Thyroid gland (tissue), 4 donors: Measurements from ENCODE around the gene NAALADL2.

Experiments
- POLR2A ChIP-seq, 2 donors: fragments of 450-650 bp; IDR thresholded peaks; one replicate each; pipeline ENCODE4 v1.6.1; 2017; ENCODE audit warnings: antibody characterized with exemption in 2 of 2, mild to moderate bottlenecking in 2 of 2, moderate library complexity in 1 of 2
- TF ChIP-seq, protein P1 (sequence below), 6 experiments: fragments of 200-600 bp in 3 of 6; fragments of 450-650 bp in 3 of 6; sonication (generic) in 3 of 6; IDR thresholded peaks; one replicate each; pipeline ENCODE4 v1.5.1; 2016 to 2019; ENCODE audit warnings: antibody characterized with exemption in 6 of 6, mild to moderate bottlenecking in 2 of 6, inconsistent platforms in 1 of 6, moderate library complexity in 1 of 6

DNA sequence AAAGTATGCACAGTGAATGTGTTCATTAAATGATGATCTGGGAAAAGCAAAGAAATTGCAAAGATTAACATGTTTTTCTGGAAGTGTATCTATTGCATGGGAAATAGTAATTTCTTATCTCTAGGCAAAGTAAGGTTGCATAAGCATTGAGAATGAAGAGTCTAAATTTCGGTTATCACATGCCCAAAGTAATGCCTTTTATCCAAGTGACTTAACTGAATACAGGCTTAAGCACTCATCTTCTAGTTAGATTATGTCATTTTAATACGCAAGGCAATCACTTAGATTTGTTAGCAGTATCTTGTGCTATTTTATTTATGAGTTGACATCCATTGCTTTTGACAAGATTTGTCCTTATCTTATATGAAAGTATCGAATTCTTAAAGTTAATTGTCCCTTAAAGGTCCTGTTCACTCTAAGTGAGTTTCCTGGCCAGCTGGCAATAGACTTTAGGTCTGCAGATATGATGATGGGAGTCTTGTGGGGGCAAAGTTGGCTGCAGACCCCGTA, 100.5 kb downstream of the NAALADL2 start:
- TF ChIP-seq, protein P1, sequence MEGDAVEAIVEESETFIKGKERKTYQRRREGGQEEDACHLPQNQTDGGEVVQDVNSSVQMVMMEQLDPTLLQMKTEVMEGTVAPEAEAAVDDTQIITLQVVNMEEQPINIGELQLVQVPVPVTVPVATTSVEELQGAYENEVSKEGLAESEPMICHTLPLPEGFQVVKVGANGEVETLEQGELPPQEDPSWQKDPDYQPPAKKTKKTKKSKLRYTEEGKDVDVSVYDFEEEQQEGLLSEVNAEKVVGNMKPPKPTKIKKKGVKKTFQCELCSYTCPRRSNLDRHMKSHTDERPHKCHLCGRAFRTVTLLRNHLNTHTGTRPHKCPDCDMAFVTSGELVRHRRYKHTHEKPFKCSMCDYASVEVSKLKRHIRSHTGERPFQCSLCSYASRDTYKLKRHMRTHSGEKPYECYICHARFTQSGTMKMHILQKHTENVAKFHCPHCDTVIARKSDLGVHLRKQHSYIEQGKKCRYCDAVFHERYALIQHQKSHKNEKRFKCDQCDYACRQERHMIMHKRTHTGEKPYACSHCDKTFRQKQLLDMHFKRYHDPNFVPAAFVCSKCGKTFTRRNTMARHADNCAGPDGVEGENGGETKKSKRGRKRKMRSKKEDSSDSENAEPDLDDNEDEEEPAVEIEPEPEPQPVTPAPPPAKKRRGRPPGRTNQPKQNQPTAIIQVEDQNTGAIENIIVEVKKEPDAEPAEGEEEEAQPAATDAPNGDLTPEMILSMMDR (IDR thresholded peaks at IDR 0.05): no peak
- TF ChIP-seq POLR2A (IDR thresholded peaks at IDR 0.05): no peak
